OCI-LY3 (cell line): ENCODE results near the gene RAVER1.
A peak's percentile ranks its signal among the peaks of the same experiment; 100 is the strongest.
"Not testable (repeated sequence)": the region's sequence is repeated elsewhere in the genome, so short reads cannot be mapped to it uniquely, and the experiment has no call there.

ENCODE experiments used
- H2AFZ ChIP-seq: fragments of 200-600, 300-600 bp; shearing (Covaris generic); 2 replicates; pipeline ENCODE4 v1.6.0; 2014; ENCODE audit warnings: antibody characterized with exemption, low read depth, low read length
- H3K27ac ChIP-seq: fragments of 200-600, 300-600 bp; sonication (generic); 2 replicates; pipeline ENCODE4 v1.5.1; 2014; ENCODE audit warnings: mild to moderate bottlenecking, low read length, moderate library complexity, mixed read lengths
- H3K27me3 ChIP-seq: fragments of 200-600, 300-600 bp; sonication (generic); 2 replicates; pipeline ENCODE4 v1.6.1; 2014; ENCODE audit warnings: low read depth, low read length, mixed read lengths
- H3K36me3 ChIP-seq: fragments of 200-600, 300-600 bp; sonication (generic); replicated peaks from 2 replicates; pipeline ENCODE3; 2014; ENCODE audit warnings: low read depth, low read length, mixed read lengths
- H3K4me1 ChIP-seq: fragments of 300-600, 200-600 bp; sonication (generic); 2 replicates; pipeline ENCODE4 v1.6.1; 2014; ENCODE audit warnings: low read length, mixed read lengths
- H3K4me2 ChIP-seq: fragments of 200-600, 300-600 bp; sonication (generic); 2 replicates; pipeline ENCODE4 v1.6.1; 2014; ENCODE audit warnings: low read length, mixed read lengths
- H3K4me3 ChIP-seq: fragments of 300-600, 200-600 bp; sonication (generic); 2 replicates; pipeline ENCODE4 v1.5.1; 2014; ENCODE audit warnings: antibody characterized with exemption, mild to moderate bottlenecking, low read length, moderate library complexity
- H3K79me2 ChIP-seq: fragments of 300-600, 200-600 bp; shearing (Covaris generic); 2 replicates; pipeline ENCODE4 v1.6.1; 2014; ENCODE audit warnings: mild to moderate bottlenecking, low read length, mixed read lengths
- H3K9ac ChIP-seq: fragments of 300-600, 200-600 bp; shearing (Covaris generic); 2 replicates; pipeline ENCODE4 v1.6.0; 2014; ENCODE audit warnings: mild to moderate bottlenecking, low read length, moderate library complexity
- H3K9me3 ChIP-seq: fragments of 200-600, 300-600 bp; shearing (Covaris generic); 2 replicates; pipeline ENCODE4 v1.6.1; 2014; ENCODE audit warnings: low read length, mixed read lengths; ENCODE audit not compliant: insufficient read depth
- H4K20me1 ChIP-seq: fragments of 200-600, 300-600 bp; sonication (generic); 2 replicates; pipeline ENCODE4 v1.6.1; 2016; ENCODE audit warnings: low read length, mixed read lengths; ENCODE audit not compliant: insufficient read depth
- EZH2phosphoT487 ChIP-seq: fragments of 200-600 bp; shearing (Covaris generic); IDR thresholded peaks from 2 replicates; pipeline ENCODE4 v1.6.1; 2018; ENCODE audit warnings: antibody characterized with exemption, mixed run types, low read depth
- TF ChIP-seq, protein P1 (sequence below): fragments of 200-600, 300-600 bp; sonication (generic); IDR thresholded peaks from 2 replicates; pipeline ENCODE4 v1.5.1; 2014; ENCODE audit warnings: antibody characterized with exemption, low read length, low read depth

Gene RAVER1, protein sequence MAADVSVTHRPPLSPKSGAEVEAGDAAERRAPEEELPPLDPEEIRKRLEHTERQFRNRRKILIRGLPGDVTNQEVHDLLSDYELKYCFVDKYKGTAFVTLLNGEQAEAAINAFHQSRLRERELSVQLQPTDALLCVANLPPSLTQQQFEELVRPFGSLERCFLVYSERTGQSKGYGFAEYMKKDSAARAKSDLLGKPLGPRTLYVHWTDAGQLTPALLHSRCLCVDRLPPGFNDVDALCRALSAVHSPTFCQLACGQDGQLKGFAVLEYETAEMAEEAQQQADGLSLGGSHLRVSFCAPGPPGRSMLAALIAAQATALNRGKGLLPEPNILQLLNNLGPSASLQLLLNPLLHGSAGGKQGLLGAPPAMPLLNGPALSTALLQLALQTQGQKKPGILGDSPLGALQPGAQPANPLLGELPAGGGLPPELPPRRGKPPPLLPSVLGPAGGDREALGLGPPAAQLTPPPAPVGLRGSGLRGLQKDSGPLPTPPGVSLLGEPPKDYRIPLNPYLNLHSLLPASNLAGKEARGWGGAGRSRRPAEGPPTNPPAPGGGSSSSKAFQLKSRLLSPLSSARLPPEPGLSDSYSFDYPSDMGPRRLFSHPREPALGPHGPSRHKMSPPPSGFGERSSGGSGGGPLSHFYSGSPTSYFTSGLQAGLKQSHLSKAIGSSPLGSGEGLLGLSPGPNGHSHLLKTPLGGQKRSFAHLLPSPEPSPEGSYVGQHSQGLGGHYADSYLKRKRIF

DNA sequence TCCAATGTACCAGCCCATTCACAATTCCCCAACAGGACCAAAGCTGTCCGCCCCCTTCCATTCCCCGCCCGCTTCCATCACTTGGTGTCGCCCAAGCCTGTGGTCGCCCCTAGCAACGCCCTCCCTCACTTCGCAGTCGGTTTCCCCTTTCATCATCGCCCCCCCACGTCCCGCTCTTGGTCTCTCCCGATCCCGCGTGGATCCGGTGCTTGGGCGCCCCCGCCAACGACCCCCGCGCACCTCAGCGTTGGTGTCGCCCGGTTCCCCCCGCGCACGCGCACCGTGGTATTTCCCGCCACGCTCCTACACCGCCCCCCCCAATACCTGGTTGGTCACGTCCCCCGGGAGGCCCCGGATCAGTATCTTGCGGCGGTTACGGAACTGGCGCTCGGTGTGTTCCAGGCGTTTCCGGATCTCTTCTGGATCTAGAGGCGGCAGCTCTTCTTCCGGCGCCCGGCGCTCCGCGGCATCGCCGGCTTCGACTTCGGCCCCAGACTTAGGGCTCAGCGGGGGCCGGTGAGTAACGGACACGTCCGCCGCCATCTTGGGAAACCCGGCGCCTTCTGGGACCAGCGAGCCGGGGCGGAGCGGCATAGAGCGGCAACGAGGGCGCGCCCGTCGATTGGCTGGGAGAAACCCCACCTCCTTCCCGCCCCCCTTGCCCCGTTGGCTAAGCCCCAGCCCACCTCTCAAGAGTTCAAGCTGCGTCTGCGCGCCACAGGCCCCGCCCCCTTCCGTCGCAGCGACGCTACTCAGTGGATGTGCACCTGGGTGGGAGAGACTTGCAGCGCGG, at the start of gene RAVER1:
RAVER1 (minus strand) TSS at position 565 of the 793 bp plus-strand sequence; CDS start at position 543, 22 bp downstream.
- Histone ChIP-seq H3K4me3 (peak within 1 kb of the TSS; percentile 93), H3K4me1 (peaks cover 23% of the 10 kb centered on the region), H3K27me3 (no peaks in the 10 kb centered on the region), H2AFZ (peak within 1 kb of the TSS; percentile 44; the same call in 1 of the 2 replicates), H4K20me1 (peaks cover 19% of the 10 kb centered on the region), H3K79me2 (peaks cover 57% of the 10 kb centered on the region), H3K9me3 (no peaks in the 10 kb centered on the region), H3K36me3 (peaks cover 46% of the 10 kb centered on the region), H3K27ac (peak within 1 kb of the TSS; percentile 83), H3K4me2 (peak within 1 kb of the TSS; percentile 99), H3K9ac (peak within 1 kb of the TSS; percentile 87)
- TF ChIP-seq, protein P1, sequence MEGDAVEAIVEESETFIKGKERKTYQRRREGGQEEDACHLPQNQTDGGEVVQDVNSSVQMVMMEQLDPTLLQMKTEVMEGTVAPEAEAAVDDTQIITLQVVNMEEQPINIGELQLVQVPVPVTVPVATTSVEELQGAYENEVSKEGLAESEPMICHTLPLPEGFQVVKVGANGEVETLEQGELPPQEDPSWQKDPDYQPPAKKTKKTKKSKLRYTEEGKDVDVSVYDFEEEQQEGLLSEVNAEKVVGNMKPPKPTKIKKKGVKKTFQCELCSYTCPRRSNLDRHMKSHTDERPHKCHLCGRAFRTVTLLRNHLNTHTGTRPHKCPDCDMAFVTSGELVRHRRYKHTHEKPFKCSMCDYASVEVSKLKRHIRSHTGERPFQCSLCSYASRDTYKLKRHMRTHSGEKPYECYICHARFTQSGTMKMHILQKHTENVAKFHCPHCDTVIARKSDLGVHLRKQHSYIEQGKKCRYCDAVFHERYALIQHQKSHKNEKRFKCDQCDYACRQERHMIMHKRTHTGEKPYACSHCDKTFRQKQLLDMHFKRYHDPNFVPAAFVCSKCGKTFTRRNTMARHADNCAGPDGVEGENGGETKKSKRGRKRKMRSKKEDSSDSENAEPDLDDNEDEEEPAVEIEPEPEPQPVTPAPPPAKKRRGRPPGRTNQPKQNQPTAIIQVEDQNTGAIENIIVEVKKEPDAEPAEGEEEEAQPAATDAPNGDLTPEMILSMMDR = no peak
- TF ChIP-seq EZH2phosphoT487 = no peak

DNA sequence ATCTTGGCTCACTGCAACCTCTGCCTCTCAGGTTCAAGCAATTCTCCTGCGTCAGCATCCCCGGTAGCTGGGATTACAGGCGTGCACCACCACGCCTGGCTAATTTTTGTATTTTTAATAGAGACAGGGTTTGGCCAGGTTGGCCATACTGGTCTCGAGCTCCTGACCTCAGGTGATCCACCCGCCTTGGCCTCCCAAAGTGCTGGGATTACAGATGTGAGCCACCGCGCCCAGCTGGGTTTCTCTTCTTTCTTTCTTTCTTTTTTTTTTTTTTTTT, 49.8 kb upstream of the RAVER1 start:
- H3K4me1 ChIP-seq = peaks cover 31% of the 10 kb centered on the region
- H3K36me3 ChIP-seq, H3K27me3 ChIP-seq: not testable (repeated sequence)

DNA sequence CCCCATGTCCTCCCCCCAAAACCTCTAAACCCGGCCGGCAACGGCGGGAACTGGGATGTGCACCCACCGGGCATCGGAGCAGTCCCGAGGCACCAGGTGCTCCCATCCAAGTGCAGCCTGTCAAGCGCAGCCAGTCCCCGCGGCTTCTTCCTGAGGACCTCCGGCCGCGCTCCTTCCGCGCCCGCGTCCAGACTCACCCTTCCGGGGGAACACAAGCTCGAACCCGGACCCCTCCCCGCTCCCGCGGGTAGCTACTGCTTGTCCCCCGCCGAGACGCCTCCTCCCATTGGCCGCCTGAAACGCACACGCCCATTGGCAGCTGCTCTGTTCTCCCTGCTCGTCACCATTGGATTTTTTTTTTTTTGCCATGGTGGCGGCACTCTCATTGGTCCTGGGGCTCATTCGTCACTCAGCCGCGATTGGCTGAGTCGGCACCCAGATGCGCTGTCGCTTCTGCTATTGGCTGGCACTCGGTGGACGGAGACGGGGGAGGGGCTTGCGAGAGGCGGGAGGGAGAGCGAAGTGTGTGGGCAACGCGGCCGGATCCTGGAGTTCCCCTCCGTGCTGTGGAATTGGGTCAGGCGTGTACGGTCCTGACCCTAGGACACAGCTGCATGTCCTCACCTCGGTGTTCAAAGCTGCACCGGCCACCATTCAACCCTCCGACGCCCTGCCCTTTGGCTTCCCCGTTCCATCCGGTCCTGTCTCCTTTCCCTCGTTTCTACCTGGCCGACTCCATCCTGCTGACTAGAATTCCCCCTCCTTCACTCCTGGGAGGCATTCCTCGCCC, 47.2 kb upstream of the RAVER1 start, which contains the start of gene TYK2:
TYK2 (minus strand) TSS at position 260 of the 790 bp plus-strand sequence. CDS start 2,166 bp downstream, outside the sequence.
- Histone ChIP-seq H3K79me2 (peaks cover 20% of the 10 kb centered on the region), H4K20me1 (no peaks in the 10 kb centered on the region), H3K27me3 (no peaks in the 10 kb centered on the region), H3K27ac (peak within 1 kb of the TSS; percentile 79), H3K4me2 (peak within 1 kb of the TSS; percentile 99), H3K9me3 (no peaks in the 10 kb centered on the region), H3K9ac (peak within 1 kb of the TSS; percentile 96), H2AFZ (peak within 1 kb of the TSS; percentile 49; the same call in 1 of the 2 replicates), H3K4me1 (peaks cover 10% of the 10 kb centered on the region), H3K4me3 (peak within 1 kb of the TSS; percentile 86), H3K36me3 (peaks cover 10% of the 10 kb centered on the region)
- TF ChIP-seq, protein P1 = no peak

More for the DNA sequence above, 49.8 kb upstream of the RAVER1 start:
- H2AFZ ChIP-seq, H3K9me3 ChIP-seq, H3K4me3 ChIP-seq, H4K20me1 ChIP-seq, H3K9ac ChIP-seq, H3K4me2 ChIP-seq, H3K27ac ChIP-seq: not testable (repeated sequence)
- H3K79me2 ChIP-seq = peaks cover 18% of the 10 kb centered on the region

DNA sequence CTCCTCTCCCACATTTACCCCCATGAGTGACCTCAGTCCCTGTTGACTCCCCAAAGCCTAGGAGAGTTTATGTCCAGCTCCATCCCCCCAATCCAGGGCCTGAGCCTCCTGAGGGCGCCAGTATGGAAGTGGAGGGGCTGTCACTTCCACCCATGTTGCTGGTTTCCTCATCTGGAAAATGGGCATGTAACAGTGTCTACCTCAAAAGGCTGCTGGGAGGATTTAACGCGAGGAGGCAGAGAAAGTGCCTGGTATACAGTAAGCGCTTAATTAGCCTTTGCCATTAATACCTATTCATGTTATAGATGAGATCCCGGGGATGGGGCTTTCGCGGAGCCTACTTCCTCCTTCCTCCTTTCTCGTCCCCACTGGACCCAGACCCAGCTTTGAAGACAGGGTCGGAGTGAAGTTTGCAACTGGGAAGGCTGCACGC, 46.6 kb upstream of the RAVER1 start:
- Histone ChIP-seq H3K4me3 (peak overlapping the region; percentile 86), H3K4me2 (peak overlapping the region; percentile 85), H3K79me2 (peaks cover 25% of the 10 kb centered on the region), H3K36me3 (peaks cover 14% of the 10 kb centered on the region), H2AFZ (peak overlapping the region; percentile 31; the same call in 1 of the 2 replicates), H3K27ac (peak overlapping the region; percentile 78), H4K20me1 (no peaks in the 10 kb centered on the region), H3K27me3 (no peaks in the 10 kb centered on the region), H3K9me3 (no peaks in the 10 kb centered on the region), H3K9ac (peak overlapping the region; percentile 96), H3K4me1 (peaks cover 8% of the 10 kb centered on the region)
- TF ChIP-seq, protein P1 = no peak; the same call in 1 of the 2 replicates
- TF ChIP-seq EZH2phosphoT487 = no peak
